Medulla oblongata (tissue), 1 donor: Measurements from ENCODE around the gene SHF.

Source experiments
- DNase-seq: peaks from one replicate; pipeline ENCODE4 v3.0.0-alpha.2; 2015; ENCODE audit errors: extremely low spot score

Gene SHF

DNA sequence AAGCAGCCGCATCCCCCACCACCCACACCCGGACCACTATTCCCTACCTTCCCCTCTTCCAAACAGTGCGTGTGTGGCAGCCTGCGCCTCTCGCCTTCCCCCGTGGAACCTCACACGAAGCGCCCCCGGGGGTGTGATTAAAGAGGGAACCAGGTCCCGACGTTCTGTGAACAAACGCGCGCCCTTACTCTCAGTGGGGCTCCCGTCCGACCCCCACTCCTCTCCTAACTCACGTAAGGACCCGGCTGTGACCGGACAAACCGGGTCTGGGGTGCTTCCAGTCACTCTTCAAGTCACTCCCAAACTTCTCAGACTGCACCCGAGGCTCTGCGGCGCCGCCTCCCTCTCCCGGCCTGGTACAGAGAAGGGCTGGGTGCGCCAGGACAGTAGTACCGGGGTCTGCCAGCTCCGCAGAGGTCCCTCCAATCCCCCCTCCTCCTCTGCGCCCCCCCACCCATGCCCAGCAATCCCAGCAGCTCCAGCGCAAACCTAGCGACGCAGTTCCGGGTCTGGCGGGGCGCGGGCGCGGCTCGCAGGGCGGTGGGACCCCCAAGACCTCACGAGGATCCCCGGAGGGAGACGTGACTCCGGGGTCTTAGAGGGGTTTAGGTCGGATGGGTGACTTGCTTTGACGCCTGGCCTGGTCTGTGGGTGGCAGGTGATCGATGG is 58.7 kb downstream of the SHF start:
- DNase-seq = no peak

DNA sequence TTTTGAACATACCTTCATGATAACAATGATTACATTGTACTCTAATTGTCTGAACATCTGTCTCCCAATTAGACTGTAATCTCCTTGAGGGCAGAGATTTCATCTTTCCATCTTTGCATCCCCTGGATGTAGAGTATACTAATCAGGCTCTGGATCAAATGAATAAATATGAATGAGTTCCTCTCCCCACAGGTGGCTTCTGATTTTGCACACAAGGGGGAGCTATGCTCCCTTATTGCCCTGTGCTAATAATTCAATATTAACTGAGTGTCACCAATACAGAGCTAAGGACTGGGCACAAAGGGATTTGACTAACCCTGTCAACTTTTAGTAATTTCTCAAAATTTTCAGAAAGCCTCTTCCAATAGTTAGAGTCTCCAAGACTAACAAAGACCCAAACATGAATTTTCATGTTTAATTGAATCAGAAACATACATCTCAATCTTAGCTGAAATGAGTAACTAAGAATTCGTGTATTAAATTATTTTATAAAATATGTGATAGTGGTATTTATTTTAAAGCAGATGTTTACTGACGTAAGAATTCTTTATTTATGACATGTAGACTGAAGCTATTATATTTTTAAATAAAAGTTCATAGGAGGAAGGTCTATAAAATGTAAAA is 61.1 kb downstream of the SHF start:
- DNase-seq = no peak

DNA sequence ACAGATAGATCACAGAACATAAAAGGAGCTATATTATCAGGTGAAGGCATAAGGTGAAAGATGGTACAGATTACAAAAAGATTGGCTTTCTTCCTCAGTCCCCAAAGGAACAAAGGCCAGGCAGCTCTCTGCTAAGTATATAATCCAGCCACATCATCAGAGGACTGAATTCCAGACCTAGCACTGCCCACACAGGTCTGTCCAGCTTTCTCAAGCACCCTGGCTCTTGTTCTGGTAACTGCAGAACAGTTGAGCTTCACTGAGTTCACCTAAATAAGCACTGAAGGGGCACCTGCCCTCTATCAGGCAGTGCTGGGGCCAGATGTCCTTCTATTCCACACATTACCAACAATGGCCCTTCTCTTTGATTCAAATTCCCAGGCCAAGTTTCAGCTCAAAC is 64.4 kb downstream of the SHF start:
- DNase-seq = no peak

DNA sequence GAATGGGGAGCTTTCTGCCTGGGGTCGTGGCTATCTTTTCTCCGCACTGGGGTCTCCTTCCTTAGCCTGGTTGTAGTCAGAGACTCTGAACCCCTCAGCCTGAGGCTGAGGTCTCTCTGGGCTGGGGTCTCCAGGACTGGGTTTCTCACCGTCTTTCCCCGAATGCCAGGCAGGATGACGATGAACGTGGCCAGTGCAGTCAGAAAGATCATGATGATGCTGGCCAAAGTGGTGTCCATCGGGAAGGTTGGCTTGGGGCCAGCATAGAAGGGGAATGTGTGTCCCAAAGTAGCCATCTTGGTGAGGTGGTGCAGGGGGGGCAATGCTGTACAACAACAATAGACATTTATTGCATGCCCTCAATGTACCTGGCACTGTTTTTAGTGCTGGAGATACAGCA is 65.0 kb downstream of the SHF start:
- no peak for DNase-seq

DNA sequence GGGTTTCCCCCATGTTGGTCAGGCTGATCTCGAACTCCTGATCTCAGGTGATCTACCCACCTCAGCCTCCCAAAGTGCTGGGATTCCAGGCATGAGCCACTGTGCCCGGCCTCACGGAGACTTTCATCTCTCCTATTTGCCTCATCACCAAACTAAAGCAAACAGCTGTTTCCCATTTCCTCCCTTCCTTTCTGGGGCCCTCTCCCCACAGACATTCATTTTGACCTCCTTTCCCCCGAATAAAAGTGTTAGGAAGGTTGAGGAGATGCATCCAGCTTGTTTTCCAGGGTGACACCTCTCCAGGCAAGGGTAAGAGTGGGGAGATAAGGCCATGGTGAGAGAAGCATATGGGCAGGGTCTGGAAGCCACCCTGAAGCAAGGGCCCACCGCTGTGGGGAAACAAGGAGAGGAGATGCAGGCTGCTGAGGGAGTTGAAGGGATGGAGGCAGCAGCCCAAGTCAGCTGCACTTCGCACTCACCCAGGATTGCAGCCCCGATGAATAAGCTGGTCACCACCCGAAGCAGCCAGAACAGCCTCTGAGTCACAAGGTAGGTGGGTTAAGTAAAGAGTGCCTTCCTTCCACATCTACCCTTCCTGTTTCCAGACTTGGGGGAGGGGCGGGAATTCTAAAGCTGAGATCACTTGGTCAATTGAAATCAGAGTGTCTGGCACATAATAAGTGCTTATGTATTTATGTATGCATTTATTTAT is 65.9 kb downstream of the SHF start:
- DNase-seq = no peak

DNA sequence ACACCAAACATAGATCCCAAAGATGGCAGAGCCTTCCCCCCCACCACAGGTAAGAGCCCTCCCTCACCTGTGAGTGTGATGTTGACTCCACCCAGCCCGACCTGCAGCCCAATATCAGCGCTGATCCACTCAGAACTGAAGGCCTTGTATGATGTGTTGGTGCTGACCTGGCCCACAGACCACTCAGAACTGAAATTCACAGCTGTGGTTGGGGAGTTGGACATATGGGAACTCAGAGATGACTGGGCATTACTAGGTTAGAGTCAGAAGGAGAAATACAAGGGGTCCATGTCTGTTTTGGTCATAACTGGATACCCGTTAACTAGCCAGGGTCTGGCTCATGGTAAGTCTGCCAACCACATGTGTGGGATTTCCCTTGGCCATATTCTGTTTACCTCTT is 66.7 kb downstream of the SHF start:
- no peak for DNase-seq

DNA sequence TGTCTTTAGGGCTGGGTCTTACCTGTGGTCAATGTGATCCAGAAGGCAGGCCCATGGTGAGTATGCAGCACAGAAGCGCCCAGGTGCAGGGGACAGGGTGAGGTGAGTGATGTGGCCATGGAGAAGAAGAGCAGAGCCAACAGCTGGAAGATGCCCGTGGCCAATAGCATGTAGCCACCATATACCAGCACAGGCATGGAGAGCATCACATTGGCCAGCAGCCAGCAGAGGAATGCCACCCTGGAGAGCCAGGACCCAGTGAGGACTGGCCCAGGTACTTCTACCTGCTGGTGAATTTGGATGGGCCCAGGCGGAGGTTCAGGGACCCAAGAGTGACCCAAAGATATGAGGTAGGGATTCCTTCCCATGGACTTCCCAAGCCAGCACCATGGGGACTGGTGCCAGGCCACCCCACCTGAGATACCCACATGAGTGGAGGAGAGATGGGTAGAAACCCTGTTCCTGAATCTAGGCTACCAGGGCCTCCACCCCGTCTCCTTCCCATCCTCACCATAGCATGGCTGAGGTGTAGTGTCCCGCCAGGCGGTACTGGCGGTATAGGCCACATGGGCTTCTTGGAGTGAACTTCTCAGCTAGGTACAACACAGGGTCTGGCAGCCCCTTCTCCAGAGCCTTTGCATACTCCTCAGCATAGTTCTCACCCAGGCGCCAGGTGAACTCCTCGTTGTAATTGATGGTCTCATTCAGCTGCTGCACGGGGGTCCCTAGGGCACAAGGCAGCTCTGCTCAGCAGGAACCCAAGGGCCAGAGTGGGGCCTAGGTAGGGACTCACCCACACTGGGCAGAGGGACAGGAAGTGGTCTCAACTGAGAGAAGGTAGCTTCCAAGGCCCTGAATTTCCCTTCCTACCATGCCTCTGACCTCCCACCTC is 67.4 kb downstream of the SHF start:
- DNase-seq = no peak

DNA sequence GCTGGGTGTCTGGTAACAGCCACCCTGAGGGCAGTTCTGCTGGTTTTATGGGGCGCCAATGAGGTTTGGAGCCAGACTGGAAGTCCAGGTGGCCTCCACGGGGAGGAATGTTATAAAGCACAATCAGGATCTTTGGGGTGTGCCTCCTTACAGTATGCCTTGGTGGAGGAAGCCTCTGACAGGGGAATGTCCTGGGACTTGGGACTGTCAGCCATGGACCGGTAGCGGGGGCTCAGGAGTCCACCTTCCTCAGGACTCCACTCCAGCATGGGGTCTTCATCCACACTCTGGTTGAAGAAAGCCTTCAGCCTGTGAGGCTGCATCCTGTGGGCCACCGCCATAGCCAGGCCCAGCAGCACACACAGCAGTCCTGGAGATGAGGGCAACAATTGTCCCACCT is 68.8 kb downstream of the SHF start:
- no peak for DNase-seq

DNA sequence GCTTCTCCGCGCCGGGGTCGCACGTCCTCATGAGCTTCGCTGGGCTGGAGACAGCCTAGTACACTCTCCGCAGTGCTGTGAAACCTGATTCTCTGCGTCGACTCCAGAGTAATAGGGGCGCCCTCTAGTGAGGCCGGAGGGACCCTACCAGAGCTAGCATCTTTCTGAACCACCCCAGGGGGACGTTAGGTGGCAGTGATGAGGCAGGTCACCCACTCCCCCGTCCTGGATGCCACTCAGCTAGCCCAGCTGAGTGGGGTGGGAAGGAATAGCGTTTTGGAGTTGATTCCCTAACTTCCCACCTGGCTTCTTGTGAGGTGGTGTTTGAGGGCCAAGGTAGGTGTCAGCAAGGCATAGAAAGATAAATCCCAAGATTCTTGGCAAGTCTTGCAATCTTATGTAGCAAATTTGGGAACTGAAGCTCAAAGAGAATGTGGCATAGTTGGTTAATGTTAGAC is 69.6 kb downstream of the SHF start:
- DNase-seq = peak; percentile 97

DNA sequence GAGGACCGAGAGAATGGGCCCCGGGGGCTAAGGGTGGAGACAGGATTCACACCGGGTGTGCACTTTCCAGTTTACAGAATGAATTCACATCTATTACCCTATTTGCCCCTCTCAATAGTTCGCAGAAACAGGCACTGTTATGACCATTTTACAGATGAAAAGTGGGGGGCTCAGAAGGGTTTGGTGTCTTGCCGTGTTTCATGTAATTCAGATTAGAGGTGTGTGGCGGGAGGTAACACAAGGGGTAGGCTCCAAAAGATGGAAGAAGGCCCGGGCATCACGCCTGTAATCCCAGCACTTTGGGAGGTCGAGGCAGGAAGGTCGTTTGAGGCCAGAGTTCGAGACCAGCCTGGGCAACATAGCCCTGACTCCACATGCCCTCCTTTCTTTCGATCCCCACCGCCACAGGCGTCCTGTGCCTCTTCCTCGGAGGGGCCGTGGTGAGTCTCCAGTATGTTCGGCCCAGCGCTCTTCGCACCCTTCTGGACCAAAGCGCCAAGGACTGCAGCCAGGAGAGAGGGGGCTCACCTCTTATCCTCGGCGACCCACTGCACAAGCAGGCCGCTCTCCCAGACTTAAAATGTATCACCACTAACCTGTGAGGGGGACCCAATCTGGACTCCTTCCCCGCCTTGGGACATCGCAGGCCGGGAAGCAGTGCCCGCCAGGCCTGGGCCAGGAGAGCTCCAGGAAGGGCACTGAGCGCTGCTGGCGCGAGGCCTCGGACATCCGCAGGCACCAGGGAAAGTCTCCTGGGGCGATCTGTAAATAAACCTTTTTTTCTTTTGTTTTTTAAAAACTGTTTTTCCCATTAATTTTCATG is 70.2 kb downstream of the SHF start:
- DNase-seq = no peak
